D341Med (cell line): ENCODE measurements around the gene ATRNL1.
"Not testable (repeated sequence)": the region's sequence is repeated elsewhere in the genome, so short reads cannot be mapped to it uniquely, and the experiment has no call there.

Source experiments
- DNase-seq: peaks from one replicate; pipeline ENCODE4 v3.0.0; 2012; ENCODE audit warnings: low spot score

The ATRNL1 gene

DNA sequence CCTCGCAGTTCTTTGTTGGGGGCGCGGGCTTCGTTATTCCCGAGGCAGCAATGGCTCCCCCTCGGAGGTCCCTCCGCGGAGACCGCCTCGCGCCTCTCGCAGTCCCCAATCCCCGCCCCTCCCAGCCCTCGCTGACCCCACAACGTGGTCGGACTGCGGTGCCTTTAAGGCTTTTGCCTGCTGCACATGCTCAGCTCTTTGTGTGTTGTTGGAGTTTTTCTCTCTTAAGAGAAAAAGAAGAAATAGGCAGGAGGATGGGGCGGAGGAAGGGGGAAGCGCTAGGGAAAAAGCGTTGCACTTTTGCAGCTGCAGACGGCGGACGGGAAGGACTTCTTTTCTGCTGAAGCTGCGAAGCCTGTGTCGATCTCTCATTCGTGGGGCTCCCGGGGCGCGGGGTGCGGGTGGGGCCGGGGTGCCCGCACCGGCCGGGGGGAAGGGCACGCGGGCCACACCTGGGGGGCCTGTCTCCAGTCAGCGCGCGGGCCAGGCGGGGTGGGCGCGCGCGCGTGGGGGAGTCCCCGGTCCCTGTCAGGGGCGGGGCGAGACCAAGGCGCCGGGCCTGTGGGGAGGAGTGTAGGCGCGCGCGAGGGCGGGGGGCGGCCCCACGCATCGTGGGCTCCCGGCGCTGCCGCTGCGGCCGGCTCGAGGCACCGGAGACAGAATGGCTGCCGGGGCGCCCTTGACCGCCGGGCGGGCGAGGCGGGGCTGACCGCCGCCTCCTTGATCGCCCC is 445 bp upstream of the ATRNL1 start:
- DNase-seq = peak; percentile 62

DNA sequence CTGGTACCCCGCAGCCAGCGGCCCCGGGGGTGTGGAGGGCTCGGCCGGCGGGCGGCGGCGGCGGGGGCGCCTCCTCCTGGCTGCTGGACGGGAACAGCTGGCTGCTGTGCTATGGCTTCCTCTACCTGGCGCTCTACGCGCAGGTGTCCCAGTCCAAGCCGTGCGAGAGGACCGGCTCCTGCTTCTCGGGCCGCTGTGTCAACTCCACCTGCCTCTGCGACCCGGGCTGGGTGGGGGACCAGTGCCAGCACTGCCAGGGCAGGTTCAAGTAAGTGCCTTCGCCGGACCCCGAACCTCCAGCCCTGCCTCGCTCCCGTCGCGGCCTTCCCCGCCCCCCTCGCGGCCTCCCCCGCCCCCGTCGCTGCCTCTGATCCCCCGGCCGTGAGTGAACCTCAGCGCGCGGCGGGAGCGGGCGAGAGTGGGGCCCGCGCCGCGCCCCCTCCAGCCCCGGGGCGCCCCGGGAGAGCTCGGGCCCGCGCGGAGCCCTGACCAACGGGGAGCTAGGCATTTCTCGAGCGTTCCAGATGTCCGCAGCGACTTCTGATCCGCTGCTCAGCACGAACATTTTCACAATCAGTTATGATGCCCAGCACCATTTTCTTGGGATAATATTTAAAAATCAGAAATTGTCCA is 727 bp downstream of the ATRNL1 start:
- DNase-seq = peak; percentile 33

DNA sequence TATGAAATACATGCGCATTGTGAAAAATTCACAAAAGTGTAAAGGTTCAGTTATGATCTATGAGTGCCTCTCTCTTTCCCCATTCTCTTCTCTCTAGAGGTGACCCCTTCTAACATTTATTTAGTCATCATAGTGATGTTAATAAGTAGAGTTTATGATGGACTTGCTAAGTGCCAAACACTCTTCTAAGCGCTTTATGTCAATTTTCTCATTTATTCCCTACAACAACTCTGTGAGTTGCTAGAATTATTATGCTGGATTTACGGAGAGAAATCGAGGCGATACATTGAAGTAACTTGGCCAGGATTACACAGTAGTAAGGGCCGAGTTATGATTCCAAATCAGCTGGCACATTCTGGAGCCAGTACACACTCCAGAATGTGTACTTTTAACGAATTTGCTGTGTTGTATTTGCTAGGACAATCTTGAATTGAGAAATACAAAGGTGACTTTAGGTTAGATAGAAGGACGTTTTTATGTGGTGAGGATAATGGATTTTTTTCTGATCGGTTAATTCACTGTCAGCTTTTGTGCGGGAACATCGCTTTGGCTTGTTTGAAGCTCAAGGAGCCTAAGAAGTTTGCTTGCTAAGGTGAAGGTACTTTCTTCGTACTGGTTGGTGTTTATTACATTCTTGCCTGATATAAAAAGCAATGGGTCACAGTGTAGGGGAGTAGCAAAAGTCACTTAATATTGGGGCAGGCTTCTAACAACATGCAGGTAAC is 1.4 kb downstream of the ATRNL1 start:
- DNase-seq = no peak

DNA sequence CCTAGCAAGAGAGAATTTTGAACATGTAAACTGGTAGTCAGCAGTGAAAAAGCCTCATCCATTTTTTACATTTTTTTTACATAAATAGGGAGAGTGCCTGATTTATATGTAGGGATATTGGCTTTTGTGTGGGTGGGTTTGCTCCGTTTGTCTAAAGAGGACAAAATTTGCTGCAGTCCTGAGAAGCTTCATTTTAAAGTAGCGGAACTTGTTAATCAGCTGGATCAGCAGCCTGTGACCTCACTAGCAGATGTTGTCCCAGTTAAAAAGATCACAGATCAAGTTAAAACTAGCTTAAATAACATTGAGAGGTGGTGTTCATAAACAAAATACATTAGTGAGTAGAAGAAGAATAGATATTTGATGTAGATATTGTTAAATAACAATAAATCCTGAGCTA is 2.6 kb downstream of the ATRNL1 start:
- no peak for DNase-seq

DNA sequence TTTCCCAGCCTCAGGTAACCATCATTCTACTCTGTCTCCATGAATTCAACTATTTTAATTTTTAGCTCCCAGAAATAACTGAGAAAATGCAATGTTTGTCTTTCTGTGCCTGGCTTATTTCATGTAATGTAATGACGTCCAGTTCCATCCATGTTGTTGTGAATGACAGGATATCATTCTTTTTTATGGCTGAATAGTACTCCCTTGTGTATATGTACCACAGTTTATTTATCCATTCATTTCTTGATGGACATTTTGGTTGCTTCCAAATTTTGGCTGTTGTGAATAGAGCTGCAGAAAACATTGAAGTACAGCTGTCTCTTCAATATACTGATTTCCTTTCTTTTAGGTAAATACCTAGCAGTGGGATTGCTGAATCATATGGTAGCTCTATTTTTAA is 10.5 kb downstream of the ATRNL1 start:
- DNase-seq = no peak

DNA sequence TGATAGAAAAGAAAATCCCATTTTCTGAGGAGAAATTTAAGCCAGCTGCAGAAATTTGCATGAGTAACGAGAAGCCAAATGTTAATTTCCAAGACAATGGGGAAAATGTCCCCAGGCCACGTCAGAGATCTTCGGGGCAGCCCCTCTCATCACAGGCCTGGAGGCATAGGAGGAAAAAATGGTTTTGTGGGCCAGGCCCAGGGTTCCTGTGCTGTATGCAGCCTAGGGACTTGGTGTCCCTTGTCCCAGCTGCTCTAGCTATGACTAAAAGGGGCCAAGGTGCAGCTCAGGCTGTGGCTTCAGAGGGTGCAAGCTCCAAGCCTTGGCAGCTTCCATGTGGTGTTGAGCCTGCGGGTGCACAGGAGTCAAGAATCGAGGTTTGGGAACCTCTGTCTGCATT is 12.2 kb downstream of the ATRNL1 start:
- not testable (repeated sequence) for DNase-seq

DNA sequence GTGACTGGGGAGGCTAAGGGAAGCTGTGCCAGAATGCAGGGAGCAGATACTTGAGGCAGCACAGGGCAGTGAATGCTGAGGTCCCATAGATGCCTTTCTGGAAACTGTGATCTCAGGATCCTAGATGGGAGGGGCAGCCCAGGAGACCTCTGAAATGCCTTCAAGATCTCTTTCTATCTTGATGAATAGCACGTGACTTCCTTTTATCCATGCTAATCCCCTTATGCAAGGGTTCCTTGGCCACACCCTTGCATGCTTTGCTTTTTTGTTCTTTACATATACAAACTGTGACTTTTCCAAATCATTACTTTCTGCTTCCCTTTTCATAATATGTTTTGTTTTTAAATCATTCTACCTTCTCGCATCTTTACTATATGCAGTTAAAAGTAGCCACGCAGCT is 14.7 kb downstream of the ATRNL1 start:
- no peak for DNase-seq

DNA sequence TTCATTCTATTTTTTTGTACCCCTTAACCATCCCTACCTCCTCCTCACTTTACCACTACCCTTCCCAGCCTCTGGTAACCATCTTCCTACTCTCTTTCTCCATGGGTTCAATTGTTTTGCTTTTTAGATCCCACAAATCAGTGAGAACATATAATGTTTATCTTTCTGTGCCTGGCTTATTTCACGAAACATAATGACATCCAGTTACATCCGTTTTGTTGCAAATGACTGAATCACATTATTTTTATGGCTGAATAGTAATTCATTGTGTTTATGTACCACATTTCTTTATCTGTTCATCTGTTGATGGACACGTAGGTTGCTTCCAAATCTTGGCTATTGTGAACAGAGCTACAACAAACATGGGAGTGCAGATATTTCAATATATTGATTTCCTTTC is 24.1 kb downstream of the ATRNL1 start:
- no peak for DNase-seq

DNA sequence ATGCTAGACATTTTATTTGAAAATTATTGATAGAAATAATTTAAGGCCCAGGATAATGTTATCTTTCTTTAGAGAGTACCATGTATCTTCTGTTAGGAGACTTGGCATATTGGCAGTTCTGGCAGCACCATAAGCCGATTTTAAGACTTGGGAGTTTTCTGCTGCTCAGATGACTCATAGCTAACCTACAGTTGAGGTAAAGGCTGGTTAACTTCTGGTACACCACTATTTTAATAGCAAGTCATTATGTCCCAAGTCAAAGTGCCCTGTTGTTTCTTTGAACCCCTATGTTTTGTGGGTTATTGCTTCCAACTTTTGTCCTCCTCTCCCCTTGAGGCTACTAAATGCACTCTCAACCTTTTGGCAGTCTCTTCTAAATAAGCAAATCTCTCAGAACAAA is 25.2 kb downstream of the ATRNL1 start:
- DNase-seq = no peak

DNA sequence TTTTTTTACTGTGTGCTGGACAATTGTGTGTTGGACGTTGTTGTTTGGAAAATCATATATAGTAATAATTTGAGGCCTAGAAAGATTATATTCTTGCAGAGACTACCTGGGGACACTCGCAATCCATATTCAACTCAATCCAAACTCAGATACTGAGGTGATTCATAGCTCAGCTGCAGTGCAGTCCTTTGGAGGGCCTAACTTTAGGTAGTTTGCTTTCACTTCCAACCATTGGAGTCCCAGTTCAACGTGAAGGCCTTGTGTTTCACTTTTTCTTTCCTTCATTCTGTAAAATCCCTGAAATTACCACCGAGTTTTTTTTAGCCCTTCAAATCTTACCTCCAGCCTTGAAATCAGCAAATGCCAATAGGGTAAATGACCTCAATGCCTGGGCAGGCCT is 32.3 kb downstream of the ATRNL1 start:
- no peak for DNase-seq

DNA sequence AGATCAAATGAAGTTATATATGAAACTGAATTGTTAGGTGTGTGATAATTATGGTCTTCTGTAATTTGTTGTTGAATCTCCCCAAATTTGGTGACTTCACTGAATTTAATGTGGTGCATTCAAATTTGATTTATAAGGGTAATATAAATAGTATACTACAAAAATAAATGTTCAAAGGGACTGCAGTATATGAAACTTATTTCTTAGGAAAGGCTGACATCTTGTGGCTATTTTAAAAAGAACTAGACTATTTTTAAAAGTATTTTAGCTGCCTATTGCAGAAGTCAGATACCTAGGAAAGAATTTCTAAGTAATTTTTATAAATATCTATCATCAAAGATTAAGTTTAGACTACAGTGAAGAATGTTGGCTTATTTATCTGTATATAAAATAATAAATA is 36.6 kb downstream of the ATRNL1 start:
- DNase-seq = no peak

DNA sequence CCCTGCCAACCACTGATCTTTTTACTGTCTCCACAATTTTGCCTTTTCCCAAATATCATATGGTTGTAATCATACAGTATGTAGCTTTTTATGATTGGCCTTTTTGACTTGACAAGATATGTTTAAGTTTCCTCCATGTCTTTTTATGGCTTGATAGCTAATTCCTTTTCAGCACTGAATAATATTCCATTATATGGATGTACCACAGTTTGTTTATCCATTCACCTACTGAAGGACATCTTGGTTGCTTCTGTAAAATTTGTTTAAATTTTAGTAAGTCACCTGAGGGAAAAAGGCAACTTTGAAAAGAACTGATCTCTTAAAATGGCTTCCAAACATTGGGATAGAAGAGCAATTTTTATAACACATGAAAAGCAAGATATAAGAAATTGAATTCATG is 43.5 kb downstream of the ATRNL1 start:
- DNase-seq = no peak

DNA sequence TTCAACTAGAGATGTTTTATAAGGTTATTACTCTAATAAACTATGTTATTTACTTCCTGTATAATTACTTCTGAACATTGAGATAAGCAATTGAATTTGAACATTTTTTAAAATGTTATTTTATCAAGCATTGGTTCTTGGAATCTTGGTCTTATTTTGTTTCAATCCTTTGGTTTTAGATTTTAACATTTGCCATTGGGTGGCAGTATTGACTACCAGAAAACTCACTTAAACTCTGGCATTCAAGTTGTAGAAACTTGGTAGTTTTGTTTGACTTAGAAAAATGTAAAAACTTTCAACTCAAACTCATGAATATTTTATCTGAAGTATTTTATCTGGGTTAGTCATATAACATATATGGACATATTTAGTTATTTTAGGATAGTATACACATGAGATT is 48.1 kb downstream of the ATRNL1 start:
- no peak for DNase-seq

DNA sequence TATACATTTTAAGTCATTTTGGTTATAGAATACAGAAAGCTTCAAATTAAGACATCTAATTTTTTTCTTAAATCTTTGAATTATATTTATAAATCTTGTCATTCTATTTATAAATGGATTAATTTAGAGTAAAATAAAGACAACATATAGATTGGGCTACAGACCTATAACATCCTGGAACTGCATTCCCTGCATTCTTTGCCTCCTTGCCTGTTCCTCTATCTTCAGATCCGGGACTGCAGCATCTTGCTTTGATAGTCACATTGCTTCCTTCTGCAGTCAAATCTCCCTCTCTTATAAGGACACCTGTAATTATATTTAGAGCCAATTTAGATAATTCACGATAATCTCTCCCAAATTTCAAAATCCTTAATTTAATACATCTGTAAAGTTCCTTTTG is 64.2 kb downstream of the ATRNL1 start:
- DNase-seq = no peak

DNA sequence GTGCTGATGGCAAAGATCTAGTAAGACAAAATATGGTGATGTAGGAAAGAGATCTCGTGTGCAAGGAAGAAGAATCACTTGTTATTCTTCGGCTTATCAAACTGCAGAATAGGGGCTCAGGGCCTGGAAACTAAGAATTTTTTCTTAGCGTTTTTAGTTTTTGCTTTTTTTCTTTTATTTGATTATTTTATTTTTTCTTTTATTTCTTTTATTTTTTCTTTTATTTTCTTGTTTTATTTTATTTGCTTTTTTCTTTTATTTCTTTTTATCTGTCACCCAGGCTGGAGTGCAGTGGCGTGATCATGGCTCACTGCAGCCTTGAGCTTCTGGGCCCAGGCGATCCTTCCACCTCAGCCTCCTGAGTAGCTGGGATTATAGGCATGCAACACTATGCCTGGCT is 70.0 kb downstream of the ATRNL1 start:
- no peak for DNase-seq

DNA sequence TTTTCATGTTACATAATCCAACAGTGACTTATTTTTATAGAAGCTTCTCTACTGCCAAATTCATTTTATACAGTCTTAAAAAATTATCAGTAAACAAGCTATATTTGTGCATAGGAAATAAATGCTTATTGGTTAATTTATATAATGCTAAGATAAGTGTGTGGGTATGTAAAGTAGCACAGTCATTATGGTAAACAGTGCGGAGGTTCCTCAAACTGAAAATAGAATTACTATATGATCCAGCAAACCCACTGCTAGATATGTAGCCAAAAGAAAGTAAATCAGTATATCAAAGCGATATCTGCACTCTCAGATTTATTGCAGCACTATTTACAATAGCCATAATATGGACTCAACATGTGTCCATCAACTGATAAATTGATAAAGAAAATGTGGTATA is 71.1 kb downstream of the ATRNL1 start:
- no peak for DNase-seq

DNA sequence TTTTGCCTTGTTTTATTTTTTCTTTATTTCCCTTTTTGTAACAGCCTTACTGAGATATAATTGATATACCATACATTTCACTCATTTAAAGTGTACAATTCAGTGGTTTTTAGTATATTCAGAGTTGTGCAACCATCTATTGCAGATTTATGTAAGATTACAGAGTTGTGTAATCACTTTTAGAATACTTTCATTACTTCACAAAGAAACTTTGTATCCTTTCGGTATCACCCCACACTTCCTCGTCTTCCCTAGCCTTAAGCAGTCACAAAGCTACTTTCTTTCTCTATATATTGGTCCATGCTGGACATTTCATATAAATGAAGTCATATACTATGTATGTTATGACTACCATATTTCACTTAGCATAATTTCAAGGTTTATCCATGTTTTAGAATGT is 74.6 kb downstream of the ATRNL1 start:
- DNase-seq = no peak

DNA sequence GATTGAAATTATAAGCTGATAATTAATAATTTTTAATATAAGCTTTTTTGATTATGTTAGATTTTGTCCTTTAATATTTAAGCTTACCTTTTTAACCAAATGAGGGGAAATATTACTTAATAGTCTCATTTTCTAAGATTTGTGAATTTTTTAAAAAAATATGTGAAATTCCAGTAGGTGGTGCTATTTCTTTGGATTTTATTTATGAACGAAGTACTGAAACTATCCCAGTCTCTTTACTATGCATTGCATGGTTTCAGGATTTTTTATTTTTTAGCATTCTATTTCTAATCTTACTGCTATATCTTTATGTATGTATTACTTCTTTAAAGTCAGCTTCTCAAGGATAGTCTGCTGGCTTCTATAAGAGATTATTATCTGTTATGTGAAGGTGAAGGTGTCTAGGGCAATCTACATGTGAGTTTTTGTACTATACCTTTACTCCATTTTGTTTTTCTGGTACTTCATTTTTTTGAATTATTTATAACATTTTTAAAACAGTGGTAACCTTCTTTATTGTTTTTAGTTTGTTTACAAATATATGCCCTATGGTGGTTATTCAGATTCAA is 78.3 kb downstream of the ATRNL1 start:
- no peak for DNase-seq

DNA sequence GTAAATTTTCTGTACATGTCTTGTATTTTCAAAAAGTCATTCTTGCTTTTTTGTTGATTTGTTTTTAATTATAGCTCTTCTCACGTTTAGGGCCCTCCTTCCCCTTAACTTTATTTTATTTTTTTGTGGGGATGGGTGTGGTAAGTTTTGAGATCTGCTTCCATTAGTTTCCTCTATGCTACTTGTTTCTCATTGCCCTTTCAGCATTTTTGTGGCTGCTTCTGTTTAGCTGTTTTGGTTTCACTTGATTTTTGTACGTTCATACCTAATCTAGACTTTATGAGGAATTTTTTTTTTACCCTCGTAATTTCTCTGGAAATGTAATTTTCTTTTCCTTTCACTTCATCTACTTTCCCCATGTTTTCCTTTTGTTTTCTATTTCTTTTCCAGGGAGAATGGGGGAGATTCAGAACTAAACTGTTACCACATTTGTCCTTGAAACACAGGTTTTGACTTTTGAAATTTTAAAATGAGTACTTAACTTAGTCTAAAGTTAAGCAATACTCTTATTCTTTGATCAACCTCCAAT is 80.8 kb downstream of the ATRNL1 start:
- no peak for DNase-seq

DNA sequence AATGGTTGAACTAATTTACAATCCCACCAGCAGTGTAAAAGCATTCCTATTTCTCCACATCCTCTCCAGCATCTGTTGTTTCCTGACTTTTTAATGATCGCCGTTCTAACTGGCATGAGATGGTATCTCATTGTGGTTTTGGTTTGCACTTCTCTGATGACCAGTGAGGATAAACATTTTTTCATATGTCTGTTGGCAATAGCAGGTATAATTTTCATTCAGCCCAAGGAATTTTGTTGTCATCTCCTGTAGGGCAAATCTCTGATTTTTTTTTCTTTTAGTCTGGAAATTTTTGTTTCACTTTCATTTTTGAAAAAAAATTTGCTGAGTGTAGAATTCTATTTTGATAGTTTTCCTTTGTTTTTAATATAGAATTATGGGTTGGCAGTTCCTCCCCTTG is 114.1 kb downstream of the ATRNL1 start:
- not testable (repeated sequence) for DNase-seq

DNA sequence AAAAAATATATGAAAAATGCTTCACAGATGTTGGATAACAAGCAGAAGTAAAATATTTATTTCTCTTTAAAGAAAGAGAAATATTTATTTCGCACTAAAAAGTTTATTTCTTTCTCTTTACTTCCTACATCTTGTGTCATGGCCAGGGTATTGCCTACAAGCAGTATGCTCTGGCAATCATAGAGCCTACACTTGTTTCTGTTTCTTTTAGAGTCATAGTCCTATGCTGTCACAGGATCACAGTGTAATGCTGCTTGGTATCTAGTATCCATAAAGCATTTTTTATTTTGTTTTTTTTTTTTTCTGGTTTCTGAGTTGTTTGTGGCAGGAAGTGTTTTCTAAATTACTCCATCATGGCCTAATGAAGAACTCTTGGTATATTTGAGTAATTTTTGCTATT is 116.0 kb downstream of the ATRNL1 start:
- DNase-seq = no peak

DNA sequence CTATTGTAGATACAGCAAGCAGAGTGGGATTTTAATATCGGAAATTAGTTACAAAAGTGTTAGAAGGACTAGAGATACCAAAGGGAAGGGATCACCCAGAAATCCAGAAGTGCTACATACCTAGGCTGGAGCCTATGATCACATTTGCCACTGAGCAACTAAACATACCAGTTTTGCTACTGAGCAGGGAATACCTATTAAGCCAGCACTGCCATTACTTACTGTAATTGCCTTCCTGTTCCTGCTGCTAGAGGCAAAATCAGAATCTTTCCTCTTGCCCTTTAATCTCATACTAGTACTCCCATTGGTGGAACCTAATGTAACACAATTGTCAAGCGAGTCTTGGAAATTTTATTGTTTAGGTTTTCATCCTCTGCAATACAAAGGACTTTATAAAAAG is 121.7 kb downstream of the ATRNL1 start:
- no peak for DNase-seq

DNA sequence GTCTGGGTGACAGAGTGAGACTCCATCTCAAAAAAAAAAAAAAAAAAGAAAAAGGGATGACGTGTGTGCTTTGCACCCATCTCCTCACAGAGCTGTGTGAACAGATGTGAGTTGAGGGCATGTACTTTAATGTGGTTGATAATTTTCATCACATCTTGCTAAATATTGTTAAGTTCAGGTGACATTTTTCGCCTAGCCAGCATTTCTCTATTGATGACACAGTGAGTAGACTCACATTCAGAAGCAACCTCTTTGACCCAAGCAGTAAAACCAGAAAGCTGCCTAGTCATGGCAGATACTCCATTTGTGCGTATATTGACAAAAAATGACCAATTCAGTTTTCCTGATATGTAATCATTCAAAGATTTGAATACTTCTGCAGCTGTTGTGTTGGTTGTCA is 126.0 kb downstream of the ATRNL1 start:
- no peak for DNase-seq
